Nephron (organoid): Measurements from ENCODE around the gene FNBP1.

ENCODE experiments used
- H3K27ac Mint-ChIP-seq, 3 experiments: 2 replicates each; pipeline ENCODE4 v1.8.0; 2020; ENCODE audit warnings: mixed read lengths in 3 of 3, mild to moderate bottlenecking in 2 of 3, moderate library complexity in 1 of 3
- H3K27me3 Mint-ChIP-seq: 2 replicates; pipeline ENCODE4 v1.8.0; 2021; ENCODE audit warnings: low read depth, mild to moderate bottlenecking, moderate library complexity, mixed read lengths
- H3K36me3 Mint-ChIP-seq: 2 replicates; pipeline ENCODE4 v1.8.0; 2020; ENCODE audit warnings: low read depth, mixed read lengths
- H3K4me1 Mint-ChIP-seq: 2 replicates; pipeline ENCODE4 v1.8.0; 2020; ENCODE audit warnings: mixed read lengths
- H3K4me3 Mint-ChIP-seq, 3 experiments: 2 replicates each; pipeline ENCODE4 v1.8.0; 2020; ENCODE audit warnings: mild to moderate bottlenecking in 3 of 3, mixed read lengths in 3 of 3, moderate library complexity in 2 of 3
- H3K9me3 Mint-ChIP-seq: 2 replicates; pipeline ENCODE4 v1.8.0; 2020; ENCODE audit warnings: mixed read lengths
- TF ChIP-seq, protein P1 (sequence below), 3 experiments: fragments of 200-600 bp; sonication (generic); IDR thresholded peaks; one replicate each; pipeline ENCODE4 v1.5.0; 2021; ENCODE audit warnings: antibody characterized with exemption in 3 of 3; ENCODE audit not compliant: unreplicated experiment in 3 of 3

The FNBP1 gene

DNA sequence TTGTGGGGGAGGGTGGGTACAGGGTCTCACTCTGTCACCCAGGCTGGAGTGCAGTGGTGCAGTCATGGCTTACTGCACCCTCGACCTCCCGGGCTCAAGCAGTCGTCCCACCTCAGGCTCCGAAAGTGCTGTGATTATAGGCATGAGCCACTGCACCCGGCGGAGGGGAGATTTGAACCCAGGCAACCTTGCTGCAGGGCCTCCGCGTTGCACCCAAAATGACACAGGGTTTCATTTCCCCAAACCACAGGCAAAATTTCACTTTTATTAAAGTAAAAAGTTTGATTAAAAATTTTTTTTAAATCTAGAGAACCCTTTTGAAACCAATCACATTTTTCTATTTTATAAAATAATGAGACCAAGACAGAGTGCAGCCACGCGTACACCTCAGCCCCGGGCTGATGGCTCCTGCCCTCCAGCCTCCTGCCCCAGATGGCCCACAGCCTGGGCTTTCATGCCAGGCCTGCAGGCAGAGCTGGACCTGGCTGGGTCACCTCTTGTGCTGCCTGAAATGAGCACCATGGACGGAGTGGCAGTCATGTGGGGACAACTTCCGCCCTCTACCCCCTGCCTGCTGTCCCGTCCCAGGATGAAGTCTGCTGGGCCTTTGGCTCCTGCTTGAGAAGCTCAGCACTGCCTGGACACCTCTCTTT lies 177.2 kb downstream of the FNBP1 start:
- no peak overlapping the region for H3K4me3 Mint-ChIP-seq
- H3K4me1 Mint-ChIP-seq, result no peaks in the 10 kb centered on the region
- H3K27me3 Mint-ChIP-seq, result peaks cover 5% of the 10 kb centered on the region
- TF ChIP-seq, protein P1, sequence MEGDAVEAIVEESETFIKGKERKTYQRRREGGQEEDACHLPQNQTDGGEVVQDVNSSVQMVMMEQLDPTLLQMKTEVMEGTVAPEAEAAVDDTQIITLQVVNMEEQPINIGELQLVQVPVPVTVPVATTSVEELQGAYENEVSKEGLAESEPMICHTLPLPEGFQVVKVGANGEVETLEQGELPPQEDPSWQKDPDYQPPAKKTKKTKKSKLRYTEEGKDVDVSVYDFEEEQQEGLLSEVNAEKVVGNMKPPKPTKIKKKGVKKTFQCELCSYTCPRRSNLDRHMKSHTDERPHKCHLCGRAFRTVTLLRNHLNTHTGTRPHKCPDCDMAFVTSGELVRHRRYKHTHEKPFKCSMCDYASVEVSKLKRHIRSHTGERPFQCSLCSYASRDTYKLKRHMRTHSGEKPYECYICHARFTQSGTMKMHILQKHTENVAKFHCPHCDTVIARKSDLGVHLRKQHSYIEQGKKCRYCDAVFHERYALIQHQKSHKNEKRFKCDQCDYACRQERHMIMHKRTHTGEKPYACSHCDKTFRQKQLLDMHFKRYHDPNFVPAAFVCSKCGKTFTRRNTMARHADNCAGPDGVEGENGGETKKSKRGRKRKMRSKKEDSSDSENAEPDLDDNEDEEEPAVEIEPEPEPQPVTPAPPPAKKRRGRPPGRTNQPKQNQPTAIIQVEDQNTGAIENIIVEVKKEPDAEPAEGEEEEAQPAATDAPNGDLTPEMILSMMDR (IDR thresholded peaks at IDR 0.05; ENCODE audit: unreplicated experiment in 3 of 3), result no peak
- peaks cover 36% of the 10 kb centered on the region for H3K36me3 Mint-ChIP-seq
- no peaks in the 10 kb centered on the region for H3K9me3 Mint-ChIP-seq
- H3K27ac Mint-ChIP-seq, result no peak overlapping the region

DNA sequence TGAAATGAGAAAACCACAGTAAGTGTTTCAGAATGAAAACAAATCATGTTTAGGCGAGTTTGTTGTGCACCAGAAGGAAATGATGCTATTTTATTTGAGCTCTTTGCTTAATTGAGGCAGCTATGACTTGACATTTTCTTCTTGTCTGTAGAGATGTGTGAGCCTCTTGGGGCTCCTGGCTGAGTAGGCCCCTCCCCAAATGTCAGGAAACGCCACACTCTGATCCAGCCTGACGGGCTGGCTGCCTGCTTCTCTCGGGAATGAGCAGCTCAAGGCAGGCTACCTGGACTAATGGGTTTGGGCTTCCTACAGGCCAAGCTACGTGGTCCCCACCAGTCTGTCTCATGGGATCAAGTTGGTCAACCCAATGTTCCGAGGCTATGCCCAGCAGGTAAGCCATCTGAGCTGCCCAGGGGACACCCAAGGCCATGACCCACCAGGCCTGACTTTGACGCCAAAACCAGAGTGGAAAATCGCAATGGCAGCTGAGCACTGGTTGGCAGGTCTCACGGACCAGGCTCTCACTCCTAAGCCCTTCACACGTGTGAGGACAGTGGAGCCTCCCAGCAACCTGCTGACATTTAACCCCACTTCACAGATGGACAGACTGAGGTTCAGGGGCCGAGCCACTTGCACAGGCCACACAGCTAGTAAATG lies 177.9 kb downstream of the FNBP1 start:
- Mint-ChIP-seq H3K4me1 (no peaks in the 10 kb centered on the region), H3K36me3 (peaks cover 34% of the 10 kb centered on the region), H3K27me3 (peaks cover 5% of the 10 kb centered on the region), H3K27ac (no peak overlapping the region), H3K9me3 (no peaks in the 10 kb centered on the region), H3K4me3 (no peak overlapping the region)
- TF ChIP-seq, protein P1 (IDR thresholded peaks at IDR 0.05; ENCODE audit: unreplicated experiment in 3 of 3), result no peak

DNA sequence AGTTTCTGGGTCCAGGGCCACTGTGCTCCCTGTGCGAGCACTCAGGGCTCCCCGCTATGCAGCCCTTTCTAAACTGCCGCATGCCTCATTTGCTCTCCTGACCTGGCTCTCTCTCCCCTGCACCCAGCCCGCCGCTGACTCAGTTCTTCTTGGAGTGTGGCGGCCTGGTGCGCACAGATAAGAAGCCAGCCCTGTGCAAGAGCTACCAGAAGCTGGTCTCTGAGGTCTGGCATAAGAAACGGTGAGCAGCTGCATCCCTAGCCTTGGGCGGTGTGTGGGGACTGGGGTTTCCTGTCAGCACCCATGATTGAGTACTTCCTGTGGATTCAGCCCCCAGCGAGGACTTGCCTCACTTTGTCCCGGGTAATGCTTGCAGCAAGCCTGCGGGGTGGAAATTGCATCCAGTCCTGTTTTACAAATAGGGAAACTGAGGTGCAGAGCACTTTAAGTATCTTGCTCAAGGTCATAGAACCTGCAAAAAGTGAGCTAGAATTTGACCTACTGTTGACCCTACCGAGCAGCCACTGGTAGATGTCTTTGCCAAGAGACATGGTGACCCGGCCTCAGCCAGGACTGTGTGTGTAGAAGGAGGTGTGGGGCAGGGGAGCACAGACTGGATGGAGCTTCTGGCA lies 179.8 kb downstream of the FNBP1 start:
- Mint-ChIP-seq H3K4me1 (no peaks in the 10 kb centered on the region), H3K27me3 (peaks cover 5% of the 10 kb centered on the region), H3K27ac (no peak overlapping the region)

DNA sequence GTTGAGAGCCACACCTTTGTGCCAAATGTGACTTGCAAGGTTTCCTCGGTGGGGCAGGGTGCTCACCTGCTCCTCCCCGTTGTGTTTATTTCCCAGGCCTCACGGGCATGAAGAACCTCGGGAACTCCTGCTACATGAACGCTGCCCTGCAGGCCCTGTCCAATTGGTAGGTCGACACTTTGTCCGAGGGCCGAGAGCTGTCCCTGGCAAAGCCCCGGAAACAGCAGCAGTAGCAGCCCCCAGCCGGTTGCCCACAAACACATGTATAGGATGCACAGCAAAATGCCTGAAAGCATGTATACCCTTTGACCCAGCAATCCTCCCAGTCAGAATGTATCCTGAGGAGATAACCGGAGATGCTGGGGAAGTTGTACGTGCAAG lies 181.6 kb downstream of the FNBP1 start:
- no peaks in the 10 kb centered on the region for H3K9me3 Mint-ChIP-seq
- H3K4me1 Mint-ChIP-seq, result no peaks in the 10 kb centered on the region

More for the DNA sequence above, 179.8 kb downstream of the FNBP1 start:
- TF ChIP-seq, protein P1 (IDR thresholded peaks at IDR 0.05; ENCODE audit: unreplicated experiment in 3 of 3), result no peak
- H3K4me3 Mint-ChIP-seq, result no peak overlapping the region
- peaks cover 34% of the 10 kb centered on the region for H3K36me3 Mint-ChIP-seq
- H3K9me3 Mint-ChIP-seq, result no peaks in the 10 kb centered on the region

DNA sequence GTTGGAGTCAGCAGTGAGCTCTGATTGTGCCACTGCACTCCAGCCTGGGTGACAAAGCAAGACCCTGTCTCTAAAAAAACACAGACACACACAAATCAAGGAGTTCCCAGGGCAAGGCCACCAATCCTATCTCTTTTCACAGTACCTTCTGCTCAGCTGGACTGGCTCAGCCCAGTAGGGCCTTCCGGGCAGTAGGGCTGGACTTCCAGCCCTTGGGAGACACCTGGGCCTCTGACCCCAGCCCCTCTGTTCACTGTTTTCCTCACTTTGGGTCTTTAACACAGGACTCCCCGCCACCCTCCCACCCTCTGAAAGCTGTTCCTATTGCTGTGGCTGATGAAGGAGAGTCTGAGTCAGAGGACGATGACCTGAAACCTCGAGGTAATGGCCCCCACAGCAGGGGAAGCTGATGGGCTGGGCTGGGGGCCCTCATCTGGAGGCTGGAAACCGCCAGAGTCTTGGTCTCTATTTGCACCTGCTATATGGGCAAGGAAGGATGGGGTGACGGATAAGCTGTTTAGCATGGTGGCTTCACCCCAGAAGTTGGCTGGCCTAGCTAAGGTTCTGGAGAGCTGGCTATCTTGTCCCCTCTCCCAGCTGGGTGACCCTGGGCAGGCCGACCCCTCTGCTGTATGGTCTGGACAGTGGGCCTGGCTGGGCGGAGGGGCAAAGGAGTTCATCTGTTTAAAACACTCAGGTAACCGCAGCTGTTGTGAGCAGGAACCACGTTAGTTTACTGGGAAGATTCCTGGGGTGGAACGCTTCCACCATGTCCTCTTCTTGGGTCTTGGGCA lies 182.1 kb downstream of the FNBP1 start:
- TF ChIP-seq, protein P1 (IDR thresholded peaks at IDR 0.05; ENCODE audit: unreplicated experiment in 3 of 3), result no peak
- peaks cover 5% of the 10 kb centered on the region for H3K27me3 Mint-ChIP-seq
- no peak overlapping the region for H3K27ac Mint-ChIP-seq
- no peaks in the 10 kb centered on the region for H3K9me3 Mint-ChIP-seq
- H3K36me3 Mint-ChIP-seq, result peaks cover 35% of the 10 kb centered on the region
- no peaks in the 10 kb centered on the region for H3K4me1 Mint-ChIP-seq
- H3K4me3 Mint-ChIP-seq, result no peak overlapping the region

More for the DNA sequence above, 181.6 kb downstream of the FNBP1 start:
- Mint-ChIP-seq H3K27ac (no peak overlapping the region), H3K36me3 (peaks cover 38% of the 10 kb centered on the region), H3K27me3 (peaks cover 5% of the 10 kb centered on the region), H3K4me3 (no peak overlapping the region)
- TF ChIP-seq, protein P1 (IDR thresholded peaks at IDR 0.05; ENCODE audit: unreplicated experiment in 3 of 3), result no peak
